ENCODE data around the gene TDP2. TPM values are rescaled to one million over a fixed set of nuclear protein-coding genes. Genes with fewer than 3 reads are reported as not detected.
"Not testable (repeated sequence)": the region's sequence is repeated elsewhere in the genome, so short reads cannot be mapped to it uniquely, and the experiment has no call there.

TDP2 gene
- total RNA-seq, 1 donor, result 22.9 TPM

- no peak overlapping the region for H3K4me3 ChIP-seq (ENCODE audit: low read depth, low read length)
- DNase-seq (ENCODE audit: low read depth), result no peak
These were observed 33.0 kb upstream of the TDP2 start for GRCh38 chr6:24699521-24700359.

DNA sequence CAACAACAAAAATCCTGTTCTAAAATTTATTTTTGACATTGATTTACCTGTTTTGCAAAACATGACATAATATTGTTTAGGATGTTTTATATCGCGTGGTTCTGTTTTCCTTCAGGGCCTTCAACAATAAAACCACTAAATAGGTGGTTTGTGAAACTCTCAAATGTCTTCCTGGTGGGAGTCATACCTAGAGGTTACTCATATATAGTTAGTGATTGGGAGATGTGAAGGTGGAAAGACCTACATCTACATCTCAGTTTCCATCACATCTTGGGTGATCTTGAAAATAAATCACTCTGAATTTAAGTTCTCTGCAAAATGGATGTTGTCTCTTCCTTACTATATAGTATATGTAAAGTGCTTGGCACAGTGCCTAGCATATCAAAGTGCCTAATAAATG, 29.4 kb upstream of the TDP2 start:
- TF ChIP-seq, protein P1, sequence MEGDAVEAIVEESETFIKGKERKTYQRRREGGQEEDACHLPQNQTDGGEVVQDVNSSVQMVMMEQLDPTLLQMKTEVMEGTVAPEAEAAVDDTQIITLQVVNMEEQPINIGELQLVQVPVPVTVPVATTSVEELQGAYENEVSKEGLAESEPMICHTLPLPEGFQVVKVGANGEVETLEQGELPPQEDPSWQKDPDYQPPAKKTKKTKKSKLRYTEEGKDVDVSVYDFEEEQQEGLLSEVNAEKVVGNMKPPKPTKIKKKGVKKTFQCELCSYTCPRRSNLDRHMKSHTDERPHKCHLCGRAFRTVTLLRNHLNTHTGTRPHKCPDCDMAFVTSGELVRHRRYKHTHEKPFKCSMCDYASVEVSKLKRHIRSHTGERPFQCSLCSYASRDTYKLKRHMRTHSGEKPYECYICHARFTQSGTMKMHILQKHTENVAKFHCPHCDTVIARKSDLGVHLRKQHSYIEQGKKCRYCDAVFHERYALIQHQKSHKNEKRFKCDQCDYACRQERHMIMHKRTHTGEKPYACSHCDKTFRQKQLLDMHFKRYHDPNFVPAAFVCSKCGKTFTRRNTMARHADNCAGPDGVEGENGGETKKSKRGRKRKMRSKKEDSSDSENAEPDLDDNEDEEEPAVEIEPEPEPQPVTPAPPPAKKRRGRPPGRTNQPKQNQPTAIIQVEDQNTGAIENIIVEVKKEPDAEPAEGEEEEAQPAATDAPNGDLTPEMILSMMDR (IDR thresholded peaks at IDR 0.05; ENCODE audit: insufficient read depth, low read depth, low read length), result no peak
- DNase-seq (ENCODE audit: low read depth), result no peak
- no peak overlapping the region for H3K4me3 ChIP-seq (ENCODE audit: low read depth, low read length)

More at GRCh38 chr6:24699521-24700359, 33.0 kb upstream of the TDP2 start:
- TF ChIP-seq, protein P1 (IDR thresholded peaks at IDR 0.05; ENCODE audit: insufficient read depth, low read depth, low read length), result no peak

DNA sequence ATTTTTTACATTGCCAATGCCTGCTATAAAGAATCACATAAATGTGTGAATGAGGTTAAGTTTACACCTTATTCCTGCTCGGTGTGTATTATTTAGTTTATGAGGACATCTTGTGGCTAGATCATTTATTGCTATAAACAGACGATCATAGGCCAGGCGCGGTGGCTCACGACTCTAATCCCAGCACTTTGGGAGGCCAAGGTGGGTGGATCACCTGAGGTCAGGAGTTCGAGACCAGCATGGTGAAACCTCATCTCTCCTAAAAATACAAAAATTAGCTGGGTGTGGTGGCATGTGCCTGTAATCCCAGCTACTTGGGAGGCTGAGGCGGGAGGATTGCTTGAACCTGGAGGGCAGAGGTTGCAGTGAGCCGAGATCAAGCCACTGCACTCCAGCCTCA, 28.9 kb upstream of the TDP2 start:
- TF ChIP-seq, protein P1 (IDR thresholded peaks at IDR 0.05; ENCODE audit: insufficient read depth, low read depth, low read length), result peak; percentile 42
- H3K4me3 ChIP-seq (ENCODE audit: low read depth, low read length), result not testable (repeated sequence)
- DNase-seq (ENCODE audit: low read depth), result peak; percentile 50

- no peak for DNase-seq (ENCODE audit: low read depth)
- TF ChIP-seq, protein P1 (IDR thresholded peaks at IDR 0.05; ENCODE audit: insufficient read depth, low read depth, low read length), result no peak
- no peak overlapping the region for H3K4me3 ChIP-seq (ENCODE audit: low read depth, low read length)
These were observed 27.5 kb upstream of the TDP2 start for GRCh38 chr6:24694198-24694597.

DNA sequence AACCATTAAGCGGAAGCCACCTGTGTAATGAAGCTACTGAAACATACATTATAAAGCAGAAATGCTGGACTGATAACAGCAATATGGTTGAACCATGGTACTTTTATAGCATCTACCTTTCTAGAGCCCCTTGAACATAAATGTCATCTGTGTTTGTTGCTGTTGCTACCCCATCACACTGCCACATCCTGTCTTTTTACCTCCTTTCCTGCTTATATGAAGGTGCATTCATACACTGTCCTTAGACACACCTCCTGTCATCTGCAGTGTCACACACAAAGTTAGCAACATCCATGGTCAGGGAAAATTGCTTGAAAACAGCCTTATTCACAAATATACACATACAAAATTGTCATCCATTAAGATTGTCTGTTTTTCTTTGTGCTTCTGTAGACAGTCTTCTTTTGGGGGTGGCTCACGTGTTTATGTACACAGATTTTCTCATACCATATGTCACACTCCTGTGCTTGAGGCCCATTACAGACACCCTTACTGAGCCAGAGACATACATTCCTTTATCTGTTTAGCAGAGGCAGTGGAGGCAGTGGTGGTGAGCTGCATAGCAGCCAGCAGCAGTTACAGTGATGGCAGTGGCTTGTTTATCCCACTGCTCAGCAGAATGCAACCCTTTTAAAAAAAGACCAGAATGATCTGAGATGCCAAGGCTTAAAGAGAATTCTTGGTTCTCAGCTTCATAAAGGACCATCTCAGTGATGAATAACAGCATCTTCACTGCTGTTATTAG, 26.3 kb upstream of the TDP2 start:
- TF ChIP-seq, protein P1 (IDR thresholded peaks at IDR 0.05; ENCODE audit: insufficient read depth, low read depth, low read length), result no peak
- no peak overlapping the region for H3K4me3 ChIP-seq (ENCODE audit: low read depth, low read length)
- DNase-seq (ENCODE audit: low read depth), result no peak

DNA sequence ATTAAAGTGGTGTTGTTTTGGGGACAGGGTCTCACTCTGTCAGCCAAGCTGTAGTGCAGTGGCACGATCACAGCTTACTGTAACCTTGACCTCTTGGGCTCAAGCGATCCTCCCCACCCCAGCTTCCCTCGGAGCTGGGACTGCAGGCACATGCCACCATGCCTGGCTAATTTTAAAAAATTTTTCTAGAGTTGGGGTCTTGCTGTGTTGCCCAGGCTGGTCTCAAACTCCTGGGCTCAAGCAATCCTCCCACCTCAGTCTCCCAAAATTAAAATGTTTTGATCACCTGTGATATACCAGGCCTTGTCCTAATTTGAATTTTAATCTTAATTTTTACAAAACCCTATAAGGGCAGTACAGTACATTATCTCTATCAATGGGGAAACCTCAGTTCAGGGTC, 25.7 kb upstream of the TDP2 start:
- DNase-seq (ENCODE audit: low read depth), result no peak
- TF ChIP-seq, protein P1 (IDR thresholded peaks at IDR 0.05; ENCODE audit: insufficient read depth, low read depth, low read length), result no peak
- no peak overlapping the region for H3K4me3 ChIP-seq (ENCODE audit: low read depth, low read length)

Data from fibroblast of villous mesenchyme (primary cell).